SK-N-SH treated with all-trans-retinoic acid at 6 μM for 48 hours (cell line): ENCODE data around the gene EPM2AIP1.

Source experiments
- ARNTL ChIP-seq: fragments of 450-650 bp; formaldehyde crosslinking; IDR thresholded peaks from 2 replicates; pipeline ENCODE4 v1.5.0; 2020; ENCODE audit warnings: low read depth, mild to moderate bottlenecking, moderate library complexity, borderline replicate concordance
- OSR1 ChIP-seq: fragments of 250-450 bp; sonication (Bioruptor Pico); IDR thresholded peaks from 2 replicates; pipeline ENCODE4 v1.8.0; 2022; ENCODE audit warnings: moderate library complexity, mild to moderate bottlenecking, inconsistent platforms
- PPARA ChIP-seq: fragments of 250-450 bp; sonication (Bioruptor Pico); IDR thresholded peaks from 2 replicates; pipeline ENCODE4 v1.5.0; 2020; ENCODE audit warnings: mild to moderate bottlenecking, borderline replicate concordance
- TOX ChIP-seq: fragments of 250-450 bp; sonication (Bioruptor Pico); IDR thresholded peaks from 2 replicates; pipeline ENCODE4 v1.8.0; 2021; ENCODE audit warnings: mild to moderate bottlenecking, moderate library complexity, borderline replicate concordance
- ZC3H10 ChIP-seq: fragments of 250-450 bp; sonication (Bioruptor Pico); IDR thresholded peaks from 2 replicates; pipeline ENCODE4 v1.5.1; 2021; ENCODE audit warnings: mild to moderate bottlenecking, moderate library complexity
- TF ChIP-seq, protein P1 (sequence below): fragments of 250-450 bp; sonication (Bioruptor Pico); IDR thresholded peaks from 2 replicates; pipeline ENCODE4 v1.8.0; 2020; ENCODE audit warnings: mild to moderate bottlenecking, moderate library complexity, borderline replicate concordance

DNA sequence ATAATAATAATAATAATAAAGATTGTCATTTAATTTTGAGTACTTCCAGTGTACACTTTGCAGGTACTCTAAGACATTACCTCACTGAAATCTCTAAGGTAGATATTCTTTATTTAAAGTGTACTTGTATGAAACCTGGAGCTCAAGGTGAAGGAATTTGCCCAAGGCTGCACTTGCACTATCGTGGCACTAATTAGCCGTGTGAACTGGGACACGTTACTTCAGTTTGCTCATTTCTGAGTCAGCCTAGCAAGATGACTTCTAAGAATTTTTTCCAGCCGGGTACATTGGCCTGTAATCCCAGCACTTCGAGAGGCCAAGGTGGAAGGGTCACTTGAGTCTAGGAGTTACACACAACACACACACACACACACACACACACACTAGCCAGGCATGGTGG lies 33.9 kb upstream of the EPM2AIP1 start:
- no peak for TF ChIP-seq TOX (CRISPR knock-in tag)
- TF ChIP-seq, protein P1, sequence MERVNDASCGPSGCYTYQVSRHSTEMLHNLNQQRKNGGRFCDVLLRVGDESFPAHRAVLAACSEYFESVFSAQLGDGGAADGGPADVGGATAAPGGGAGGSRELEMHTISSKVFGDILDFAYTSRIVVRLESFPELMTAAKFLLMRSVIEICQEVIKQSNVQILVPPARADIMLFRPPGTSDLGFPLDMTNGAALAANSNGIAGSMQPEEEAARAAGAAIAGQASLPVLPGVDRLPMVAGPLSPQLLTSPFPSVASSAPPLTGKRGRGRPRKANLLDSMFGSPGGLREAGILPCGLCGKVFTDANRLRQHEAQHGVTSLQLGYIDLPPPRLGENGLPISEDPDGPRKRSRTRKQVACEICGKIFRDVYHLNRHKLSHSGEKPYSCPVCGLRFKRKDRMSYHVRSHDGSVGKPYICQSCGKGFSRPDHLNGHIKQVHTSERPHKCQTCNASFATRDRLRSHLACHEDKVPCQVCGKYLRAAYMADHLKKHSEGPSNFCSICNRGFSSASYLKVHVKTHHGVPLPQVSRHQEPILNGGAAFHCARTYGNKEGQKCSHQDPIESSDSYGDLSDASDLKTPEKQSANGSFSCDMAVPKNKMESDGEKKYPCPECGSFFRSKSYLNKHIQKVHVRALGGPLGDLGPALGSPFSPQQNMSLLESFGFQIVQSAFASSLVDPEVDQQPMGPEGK: no peak
- TF ChIP-seq ARNTL: no peak
- TF ChIP-seq OSR1 (CRISPR knock-in tag): no peak
- TF ChIP-seq PPARA (CRISPR knock-in tag): no peak
- no peak for TF ChIP-seq ZC3H10 (CRISPR knock-in tag)
